HUDEP-2 (cell line): ENCODE data around the gene MME.
A peak's percentile ranks its signal among the peaks of the same experiment; 100 is the strongest.
"Not testable (repeated sequence)": the region's sequence is repeated elsewhere in the genome, so short reads cannot be mapped to it uniquely, and the experiment has no call there.

Experiments
- DNase-seq, 76 experiments: peaks; one replicate each; lab custom pipeline; 2025; ENCODE audit not compliant: unreplicated experiment in 76 of 76; lab: John Stamatoyannopoulos, UW

The MME gene

DNA sequence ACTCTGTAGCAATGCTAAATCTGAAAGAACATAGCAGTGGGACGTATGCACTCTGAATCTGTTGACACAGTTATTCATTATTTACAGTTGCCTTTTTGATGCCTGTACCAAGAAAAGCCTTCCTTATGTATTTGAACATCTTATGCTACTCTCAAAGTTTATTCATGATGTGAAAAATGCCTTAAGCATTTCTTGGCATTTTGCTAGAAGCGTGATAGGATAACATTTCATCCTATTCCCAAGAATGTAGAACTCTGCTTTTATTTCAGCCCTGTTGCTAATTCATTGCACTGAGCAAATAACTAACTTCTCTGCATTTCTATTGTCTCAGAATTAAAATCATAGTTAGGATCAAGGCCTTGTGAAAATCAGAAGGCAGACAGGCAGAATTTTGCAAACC lies 107.9 kb downstream of the MME start:
- DNase-seq, result no peak

- no peak for DNase-seq
Observed at GRCh38 chr3:155189478-155189877, 109.4 kb downstream of the MME start.

DNA sequence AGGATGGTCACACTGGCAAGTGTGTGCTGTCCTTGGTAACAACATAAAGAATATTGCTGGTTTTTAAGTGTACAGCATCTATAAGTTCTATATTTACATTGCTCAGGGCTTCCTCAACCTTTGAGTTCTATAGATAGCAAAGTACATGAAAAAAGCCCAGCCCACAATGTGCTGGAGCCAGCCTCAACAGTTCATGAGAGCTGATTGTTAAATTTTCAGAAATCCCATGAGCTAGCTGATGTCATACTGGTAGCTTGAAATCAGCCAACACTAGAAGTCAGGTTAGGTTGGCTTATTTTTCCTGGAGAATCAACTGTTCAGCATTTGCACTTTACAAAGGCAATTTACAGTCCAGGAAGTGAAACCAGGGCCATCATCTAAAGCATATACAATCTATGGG lies 110.6 kb downstream of the MME start:
- DNase-seq, result no peak

DNA sequence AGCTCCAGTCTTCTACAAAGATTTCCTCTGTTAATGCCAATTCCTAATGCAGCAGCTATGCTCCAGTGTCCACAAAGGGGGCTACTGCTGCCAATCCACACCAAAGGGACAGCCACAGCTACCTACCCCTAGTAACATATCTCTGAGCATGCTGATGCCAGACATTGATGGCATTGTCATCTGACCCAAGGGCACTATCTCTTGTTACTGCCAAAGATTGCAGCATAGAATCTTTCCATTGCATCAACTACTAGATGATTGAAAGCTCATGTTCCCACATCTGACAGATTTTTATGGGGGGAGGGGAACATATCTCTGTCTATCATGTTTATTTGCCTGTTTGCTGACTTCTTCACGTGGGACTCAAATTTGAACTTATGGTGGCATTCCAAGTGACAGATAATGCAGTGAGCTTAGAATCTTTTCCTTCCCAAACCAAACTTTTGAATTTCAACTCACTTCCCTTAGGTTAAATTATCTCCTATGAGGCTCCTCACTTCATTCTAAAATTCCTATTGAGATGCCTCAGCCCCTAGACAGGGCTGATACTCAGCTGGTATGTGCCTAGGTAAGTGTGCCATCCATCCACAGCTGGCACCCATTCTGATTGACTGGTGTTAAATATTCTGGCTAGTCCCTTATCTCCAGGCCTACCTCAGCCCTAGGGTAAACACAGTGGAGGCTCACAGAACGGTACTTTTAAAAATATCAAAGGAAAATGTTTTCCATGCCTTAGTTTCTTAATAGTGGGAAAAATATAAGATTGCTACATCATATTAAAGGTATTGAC lies 113.0 kb downstream of the MME start:
- DNase-seq, result no peak

GRCh38 chr3:155193868-155194267 lies 113.7 kb downstream of the MME start:
- DNase-seq, result no peak

GRCh38 chr3:155194973-155195957 lies 115.1 kb downstream of the MME start:
- DNase-seq, result no peak

DNA sequence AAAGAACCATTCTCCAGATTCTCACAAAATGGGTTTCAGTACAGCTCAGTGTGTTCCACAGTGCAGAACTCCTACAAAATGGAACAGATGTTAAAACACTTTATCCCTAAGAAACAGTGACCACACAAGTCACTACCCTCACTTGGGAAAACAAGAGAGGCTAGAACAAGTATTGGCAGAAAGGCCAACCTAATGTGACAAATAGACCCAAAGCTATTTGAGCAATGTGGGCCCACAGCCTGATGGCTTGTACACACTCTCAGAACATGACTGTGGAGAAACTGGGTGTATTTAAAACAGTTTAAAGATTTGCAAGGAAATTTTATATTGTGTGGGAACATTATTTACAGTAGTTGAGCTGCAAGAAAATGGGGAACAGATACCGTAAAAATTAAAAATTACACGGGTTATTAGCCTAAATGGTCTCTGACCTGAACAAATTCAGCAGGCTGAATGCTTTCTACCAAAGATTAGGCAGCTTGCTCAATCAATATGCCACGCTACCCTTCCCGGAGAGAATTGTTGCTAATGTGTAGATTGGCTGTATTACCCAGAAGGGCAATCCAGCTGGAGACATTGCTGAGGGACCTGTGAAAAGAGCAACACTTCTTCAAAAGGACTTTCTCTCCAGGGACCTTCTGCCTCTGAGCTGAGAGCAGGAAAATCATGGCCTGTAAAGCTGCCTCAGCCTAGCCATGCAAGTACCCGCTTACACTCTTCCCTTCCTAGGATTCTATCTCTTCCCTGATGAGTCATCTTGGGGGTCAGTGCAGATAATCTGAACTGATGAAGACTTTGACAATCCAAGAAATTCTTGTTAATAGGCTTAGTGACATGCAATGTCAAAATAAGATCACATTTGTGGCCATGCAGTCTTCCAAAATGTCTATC lies 116.3 kb downstream of the MME start:
- DNase-seq, result no peak

DNA sequence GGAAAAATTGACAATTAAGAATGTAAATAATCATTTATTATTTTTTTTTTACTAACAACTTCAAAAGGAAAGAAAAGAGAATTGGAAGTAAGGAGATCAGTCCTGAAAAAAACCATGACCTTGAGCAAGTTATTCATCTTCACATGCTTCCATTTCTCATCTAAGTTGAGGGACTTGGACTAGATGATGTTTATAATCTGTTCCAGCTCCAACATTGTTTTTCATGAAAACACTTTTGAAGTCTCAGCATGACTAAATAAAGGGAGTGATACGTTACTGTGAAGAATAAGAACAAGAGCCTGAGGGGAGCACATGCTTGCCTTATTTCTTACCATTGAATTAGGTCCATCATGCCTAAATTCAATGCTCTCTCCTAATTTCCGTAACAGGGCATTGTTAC lies 117.7 kb downstream of the MME start:
- DNase-seq, result no peak

DNA sequence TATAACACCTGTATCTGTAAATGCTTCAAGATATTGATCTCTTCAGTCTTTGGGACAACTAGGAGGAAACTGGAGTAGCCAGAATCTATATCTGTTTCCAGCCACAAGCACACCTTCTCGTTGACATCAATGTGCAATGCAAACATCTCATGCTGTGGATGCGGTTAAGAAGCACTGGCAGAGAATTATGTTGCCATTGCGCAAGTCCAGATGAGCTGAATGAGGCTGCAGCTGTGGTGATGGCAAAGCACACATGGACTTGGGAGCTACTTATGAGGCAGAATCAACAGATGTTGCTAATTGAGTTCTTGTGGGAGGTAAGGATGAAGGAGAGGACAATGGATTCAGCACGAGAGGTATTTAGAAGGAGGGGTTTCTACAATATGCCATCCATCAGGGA lies 122.5 kb downstream of the MME start:
- DNase-seq, result no peak

GRCh38 chr3:155204851-155205250 lies 124.7 kb downstream of the MME start:
- DNase-seq, result peak in 4 of 76 experiments; percentile 5 to 22 (median 7)

DNA sequence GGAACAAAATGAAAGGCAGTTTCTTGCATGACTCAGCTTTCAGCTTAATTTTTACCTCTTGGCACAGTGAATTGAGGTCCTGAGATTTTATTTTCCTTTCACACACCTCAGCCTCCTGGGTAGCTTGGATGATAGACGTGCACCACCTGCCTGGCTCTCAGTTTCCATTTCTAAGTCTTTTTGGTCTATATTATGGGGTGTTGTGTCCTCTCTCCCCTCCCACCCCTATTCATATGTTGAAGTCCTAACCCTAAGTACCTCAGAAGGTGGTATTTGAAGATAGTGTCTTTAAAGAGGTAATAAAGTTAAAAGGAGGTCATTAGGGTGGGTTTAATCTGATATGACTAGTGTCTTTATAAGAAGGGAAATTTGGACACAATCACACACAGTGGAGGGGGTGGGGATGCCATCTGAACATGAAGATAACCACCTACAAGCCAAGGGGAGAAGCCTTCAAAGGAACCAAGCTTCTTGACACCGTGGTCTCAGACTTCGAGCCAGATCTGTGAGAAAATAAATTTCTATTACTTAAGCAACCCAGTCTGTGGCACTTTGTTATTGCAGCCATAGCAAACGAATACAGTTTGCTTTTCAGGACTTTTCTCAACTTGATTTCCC lies 128.2 kb downstream of the MME start:
- peak in 46 of 76 experiments; percentile 2 to 56 (median 19) for DNase-seq

DNA sequence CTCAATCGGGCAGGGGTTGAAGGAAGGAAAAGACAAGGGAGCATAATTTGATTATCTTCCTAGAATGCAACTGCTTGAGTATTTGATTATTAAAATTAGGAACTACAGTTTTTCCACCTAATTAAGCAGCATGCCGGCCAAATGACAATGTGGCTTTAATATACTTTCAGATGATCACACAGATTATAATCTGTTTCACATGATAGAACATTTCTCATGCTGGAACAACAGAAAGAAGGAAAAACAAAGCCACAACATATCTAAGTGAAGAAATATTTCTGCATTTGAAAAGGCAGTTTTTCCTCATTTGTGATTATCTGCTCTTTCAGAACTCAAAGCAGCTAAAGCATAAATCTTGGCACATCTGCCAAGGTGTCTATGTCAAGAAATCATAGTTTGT lies 130.6 kb downstream of the MME start:
- DNase-seq, result no peak

DNA sequence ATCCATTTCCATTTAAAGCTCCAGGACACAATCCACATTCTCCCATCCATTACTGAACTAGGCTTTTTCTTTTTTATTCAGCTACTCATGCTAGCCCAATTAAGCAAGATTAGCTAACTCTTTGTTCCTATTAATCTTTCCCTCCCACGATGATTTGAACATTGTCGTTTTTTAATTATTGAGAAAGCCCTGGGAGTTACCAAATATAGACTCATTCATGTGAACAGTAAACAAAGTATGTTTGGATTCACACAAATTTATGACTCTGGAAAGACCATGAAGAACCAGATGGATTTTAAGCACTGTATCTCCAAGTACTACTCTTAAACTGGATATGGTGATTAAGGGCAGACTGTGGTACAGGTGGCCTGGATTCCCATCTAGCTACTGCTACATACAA lies 131.1 kb downstream of the MME start:
- DNase-seq, result no peak

- DNase-seq, result no peak
Observed at GRCh38 chr3:155211940-155212339, 131.8 kb downstream of the MME start.

GRCh38 chr3:155216007-155216406 lies 135.9 kb downstream of the MME start:
- not testable (repeated sequence) for DNase-seq

DNA sequence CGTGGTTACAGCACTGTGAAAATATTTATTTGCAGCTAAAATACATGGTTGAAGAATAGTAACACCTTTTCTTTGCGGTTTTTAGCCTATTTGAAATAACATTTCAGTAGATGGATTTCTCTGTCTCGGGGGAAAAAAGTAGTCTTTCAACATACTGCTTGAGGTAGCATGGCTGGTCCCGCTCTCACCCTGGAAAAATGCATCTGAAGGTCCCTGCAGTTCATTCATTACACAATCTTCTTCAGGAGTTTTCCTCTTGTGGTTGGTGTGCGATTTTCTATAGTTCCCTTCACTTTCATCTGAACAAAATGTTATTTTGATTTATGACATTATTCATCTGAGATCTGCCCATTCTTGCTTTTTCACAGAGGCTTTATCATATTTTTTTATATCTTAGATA lies 137.5 kb downstream of the MME start:
- DNase-seq, result no peak

DNA sequence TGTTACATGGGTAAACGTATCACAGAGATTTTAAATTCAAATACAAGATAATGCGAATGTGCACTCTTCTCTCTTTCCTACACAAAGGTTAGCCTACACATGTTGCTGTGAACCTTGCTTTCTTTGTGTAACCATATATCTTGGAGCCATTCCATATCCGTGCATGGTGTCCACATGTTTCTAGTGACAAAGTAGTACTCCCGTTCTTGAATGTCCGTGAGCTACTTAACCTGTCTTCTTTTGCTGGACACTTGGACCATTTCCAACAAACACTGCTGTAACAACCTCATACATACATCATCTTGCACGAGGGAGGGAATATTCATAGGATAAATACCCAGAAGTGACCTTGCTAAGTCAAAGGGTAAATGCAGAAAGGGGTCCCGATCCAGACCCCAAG lies 138.3 kb downstream of the MME start:
- no peak for DNase-seq

DNA sequence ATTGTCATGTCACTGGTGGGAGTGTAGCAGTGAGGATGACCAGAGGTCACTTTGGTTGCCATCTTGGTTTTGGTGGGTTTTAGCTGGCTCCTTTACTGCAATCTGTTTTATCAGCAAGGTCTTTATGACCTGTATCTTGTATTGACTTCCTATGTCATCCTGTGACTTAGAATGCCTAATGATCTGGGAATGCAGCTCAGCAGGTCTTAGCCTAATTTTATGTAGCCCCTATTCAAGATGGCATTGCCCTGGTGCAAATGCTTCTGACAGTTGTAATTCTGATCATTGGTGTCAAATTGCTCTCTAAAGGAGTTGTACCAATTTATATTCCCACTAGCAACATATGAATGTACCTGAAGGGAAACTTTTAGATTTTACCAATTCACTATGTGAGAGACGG lies 139.0 kb downstream of the MME start:
- DNase-seq, result no peak

DNA sequence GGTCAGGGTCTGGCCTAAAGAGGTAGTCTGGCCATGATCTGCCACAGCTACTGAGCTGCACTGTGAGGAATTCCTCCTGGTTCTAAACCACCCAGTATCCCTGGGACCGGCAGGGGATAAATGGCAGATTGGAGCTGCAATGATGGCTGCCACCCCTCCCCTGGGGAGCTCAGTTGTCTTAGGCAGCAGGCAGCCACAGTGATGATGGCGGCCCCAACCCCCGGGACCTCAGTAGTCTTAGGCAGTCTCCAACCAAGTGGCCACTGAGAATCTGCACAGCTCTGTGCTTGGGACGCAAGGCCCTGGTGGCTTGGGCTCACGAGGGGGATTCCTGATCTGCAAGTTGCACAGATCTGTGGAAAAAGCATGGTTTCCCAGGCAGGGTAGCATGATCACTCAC lies 145.3 kb downstream of the MME start:
- no peak for DNase-seq

GRCh38 chr3:155227141-155227540 lies 147.0 kb downstream of the MME start:
- DNase-seq, result no peak
